ENCODE results near the gene LONRF2. TPM values are rescaled to one million over a fixed set of nuclear protein-coding genes. Genes with fewer than 3 reads are reported as not detected.

The LONRF2 gene
- total RNA-seq, 1 experiment from 2014 or later = 1.6 TPM

DNA sequence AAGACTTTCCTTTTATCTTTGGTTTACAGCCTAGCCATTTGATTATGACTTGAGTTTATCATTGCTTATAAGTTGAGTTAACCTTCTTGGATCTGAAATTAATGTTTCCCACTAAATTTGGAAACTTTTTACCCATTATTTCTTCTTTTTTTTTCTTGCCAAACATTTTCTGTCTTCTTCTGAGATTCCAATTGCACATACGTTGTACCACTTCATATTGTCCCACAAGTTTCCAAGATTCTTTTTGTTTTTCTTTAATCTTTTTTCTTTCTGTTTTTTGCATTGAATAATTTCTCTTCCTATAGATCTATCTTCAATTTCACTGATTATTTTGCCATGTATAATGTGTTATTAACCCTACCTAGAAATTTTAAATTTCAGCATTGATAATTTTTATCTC, 18.6 kb downstream of the LONRF2 start:
- Histone ChIP-seq H3K9me2 (ENCODE audit: insufficient read depth) (no peaks in the 10 kb centered on the region), H3K4me1 (ENCODE audit: control insufficient read depth in 1 of 2, insufficient read depth in 2 of 2, low read length in 2 of 2) (no peaks in the 10 kb centered on the region), H2AFZ (ENCODE audit: low read depth, low read length, poor library complexity, severe bottlenecking) (no peak overlapping the region), H3K36me3 (ENCODE audit: control insufficient read depth in 1 of 2, insufficient read depth in 2 of 2, low read length in 2 of 2) (no peaks in the 10 kb centered on the region), H3K79me2 (ENCODE audit: insufficient read depth, low read length) (no peaks in the 10 kb centered on the region), H3K27me3 (ENCODE audit: insufficient read depth, low read length) (no peaks in the 10 kb centered on the region), H3K4me2 (ENCODE audit: low read length) (no peak overlapping the region), H3K9ac (ENCODE audit: low read length) (no peak overlapping the region), H3K4me3 (replicated peaks in 1 of 2; ENCODE audit: low read depth in 1 of 2, low read length in 2 of 2) (no peak overlapping the region), H3K27ac (ENCODE audit: low read depth, low read length) (no peak overlapping the region), H3K9me3 (ENCODE audit: control insufficient read depth in 1 of 2, insufficient read depth in 1 of 2, low read depth in 1 of 2, low read length in 2 of 2) (no peaks in the 10 kb centered on the region), H4K20me1 (ENCODE audit: insufficient read depth) (no peaks in the 10 kb centered on the region)
- TF ChIP-seq RAD21 (IDR thresholded peaks at IDR 0.05; ENCODE audit: low read depth) (no peak), TCF7L2 (IDR thresholded peaks at IDR 0.05; ENCODE audit: borderline replicate concordance, extremely low read depth, insufficient read depth, insufficient read length) (no peak), YY1 (IDR thresholded peaks at IDR 0.05; ENCODE audit: extremely low read depth, insufficient replicate concordance, low read depth, low read length) (no peak), SIN3A (IDR thresholded peaks at IDR 0.05; ENCODE audit: low read depth) (no peak), SRF (IDR thresholded peaks at IDR 0.05; ENCODE audit: low read depth) (no peak), CEBPB (IDR thresholded peaks at IDR 0.05; ENCODE audit: low read depth) (no peak), EZH2phosphoT487 (IDR thresholded peaks at IDR 0.05; ENCODE audit: borderline replicate concordance) (no peak)
- ChIA-PET CTCF (no interaction called here), RAD21 (ENCODE audit: low non-redundant PET in 1 of 2, low total read pairs in 2 of 2, uncharacterized antibody in 2 of 2, unreplicated experiment in 2 of 2) (no interaction called here), POLR2A (no interaction called here)
- BruUV-seq (replicated peaks) = no TSS peak
- DNase-seq (ENCODE audit: low read depth, low spot score) = no peak
- intact Hi-C loops (cut with micrococcal nuclease) = no loop called here
- ATAC-seq = no peak

GRCh38 chr2:100302585-100302892, 19.8 kb downstream of the LONRF2 start:
- H4K20me1 ChIP-seq (ENCODE audit: insufficient read depth) = no peaks in the 10 kb centered on the region
- no peaks in the 10 kb centered on the region for H3K79me2 ChIP-seq (ENCODE audit: insufficient read depth, low read length)
- no peaks in the 10 kb centered on the region for H3K9me2 ChIP-seq (ENCODE audit: insufficient read depth)
- DNase-seq (ENCODE audit: low read depth, low spot score) = no peak
- H3K27me3 ChIP-seq (ENCODE audit: insufficient read depth, low read length) = no peaks in the 10 kb centered on the region
- RAD21 ChIA-PET (ENCODE audit: low non-redundant PET in 1 of 2, low total read pairs in 2 of 2, uncharacterized antibody in 2 of 2, unreplicated experiment in 2 of 2) = no interaction called here
- no peak overlapping the region for H3K4me2 ChIP-seq (ENCODE audit: low read length)
- no peaks in the 10 kb centered on the region for H3K36me3 ChIP-seq (ENCODE audit: control insufficient read depth in 1 of 2, insufficient read depth in 2 of 2, low read length in 2 of 2)
- CTCF ChIA-PET = no interaction called here
- no peak overlapping the region for H3K27ac ChIP-seq (ENCODE audit: low read depth, low read length)
- H3K4me1 ChIP-seq (ENCODE audit: control insufficient read depth in 1 of 2, insufficient read depth in 2 of 2, low read length in 2 of 2) = no peaks in the 10 kb centered on the region
- no peak overlapping the region for H3K4me3 ChIP-seq (replicated peaks in 1 of 2; ENCODE audit: low read depth in 1 of 2, low read length in 2 of 2)
- H2AFZ ChIP-seq (ENCODE audit: low read depth, low read length, poor library complexity, severe bottlenecking) = no peak overlapping the region
- no peak for ATAC-seq
- no peaks in the 10 kb centered on the region for H3K9me3 ChIP-seq (ENCODE audit: control insufficient read depth in 1 of 2, insufficient read depth in 1 of 2, low read depth in 1 of 2, low read length in 2 of 2)
- intact Hi-C loops (cut with micrococcal nuclease) = no loop called here
- no peak for TF ChIP-seq MAX (IDR thresholded peaks at IDR 0.05)
- no peak for TF ChIP-seq EZH2 (IDR thresholded peaks at IDR 0.05)
- no peak for TF ChIP-seq POLR2A (IDR thresholded peaks at IDR 0.05; ENCODE audit: borderline replicate concordance, extremely low read depth, insufficient read depth, insufficient read length)
- no peak for TF ChIP-seq SIN3A (IDR thresholded peaks at IDR 0.05; ENCODE audit: low read depth)
- TF ChIP-seq, protein P1, sequence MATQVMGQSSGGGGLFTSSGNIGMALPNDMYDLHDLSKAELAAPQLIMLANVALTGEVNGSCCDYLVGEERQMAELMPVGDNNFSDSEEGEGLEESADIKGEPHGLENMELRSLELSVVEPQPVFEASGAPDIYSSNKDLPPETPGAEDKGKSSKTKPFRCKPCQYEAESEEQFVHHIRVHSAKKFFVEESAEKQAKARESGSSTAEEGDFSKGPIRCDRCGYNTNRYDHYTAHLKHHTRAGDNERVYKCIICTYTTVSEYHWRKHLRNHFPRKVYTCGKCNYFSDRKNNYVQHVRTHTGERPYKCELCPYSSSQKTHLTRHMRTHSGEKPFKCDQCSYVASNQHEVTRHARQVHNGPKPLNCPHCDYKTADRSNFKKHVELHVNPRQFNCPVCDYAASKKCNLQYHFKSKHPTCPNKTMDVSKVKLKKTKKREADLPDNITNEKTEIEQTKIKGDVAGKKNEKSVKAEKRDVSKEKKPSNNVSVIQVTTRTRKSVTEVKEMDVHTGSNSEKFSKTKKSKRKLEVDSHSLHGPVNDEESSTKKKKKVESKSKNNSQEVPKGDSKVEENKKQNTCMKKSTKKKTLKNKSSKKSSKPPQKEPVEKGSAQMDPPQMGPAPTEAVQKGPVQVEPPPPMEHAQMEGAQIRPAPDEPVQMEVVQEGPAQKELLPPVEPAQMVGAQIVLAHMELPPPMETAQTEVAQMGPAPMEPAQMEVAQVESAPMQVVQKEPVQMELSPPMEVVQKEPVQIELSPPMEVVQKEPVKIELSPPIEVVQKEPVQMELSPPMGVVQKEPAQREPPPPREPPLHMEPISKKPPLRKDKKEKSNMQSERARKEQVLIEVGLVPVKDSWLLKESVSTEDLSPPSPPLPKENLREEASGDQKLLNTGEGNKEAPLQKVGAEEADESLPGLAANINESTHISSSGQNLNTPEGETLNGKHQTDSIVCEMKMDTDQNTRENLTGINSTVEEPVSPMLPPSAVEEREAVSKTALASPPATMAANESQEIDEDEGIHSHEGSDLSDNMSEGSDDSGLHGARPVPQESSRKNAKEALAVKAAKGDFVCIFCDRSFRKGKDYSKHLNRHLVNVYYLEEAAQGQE (IDR thresholded peaks at IDR 0.05; ENCODE audit: low read depth) = no peak
- TF ChIP-seq, protein P2, sequence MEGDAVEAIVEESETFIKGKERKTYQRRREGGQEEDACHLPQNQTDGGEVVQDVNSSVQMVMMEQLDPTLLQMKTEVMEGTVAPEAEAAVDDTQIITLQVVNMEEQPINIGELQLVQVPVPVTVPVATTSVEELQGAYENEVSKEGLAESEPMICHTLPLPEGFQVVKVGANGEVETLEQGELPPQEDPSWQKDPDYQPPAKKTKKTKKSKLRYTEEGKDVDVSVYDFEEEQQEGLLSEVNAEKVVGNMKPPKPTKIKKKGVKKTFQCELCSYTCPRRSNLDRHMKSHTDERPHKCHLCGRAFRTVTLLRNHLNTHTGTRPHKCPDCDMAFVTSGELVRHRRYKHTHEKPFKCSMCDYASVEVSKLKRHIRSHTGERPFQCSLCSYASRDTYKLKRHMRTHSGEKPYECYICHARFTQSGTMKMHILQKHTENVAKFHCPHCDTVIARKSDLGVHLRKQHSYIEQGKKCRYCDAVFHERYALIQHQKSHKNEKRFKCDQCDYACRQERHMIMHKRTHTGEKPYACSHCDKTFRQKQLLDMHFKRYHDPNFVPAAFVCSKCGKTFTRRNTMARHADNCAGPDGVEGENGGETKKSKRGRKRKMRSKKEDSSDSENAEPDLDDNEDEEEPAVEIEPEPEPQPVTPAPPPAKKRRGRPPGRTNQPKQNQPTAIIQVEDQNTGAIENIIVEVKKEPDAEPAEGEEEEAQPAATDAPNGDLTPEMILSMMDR (IDR thresholded peaks at IDR 0.05 in 2 of 3, conservative IDR thresholded peaks at IDR 0.05 in 1 of 3; ENCODE audit: borderline replicate concordance in 1 of 3, insufficient read depth in 1 of 3, low read depth in 2 of 3, low read length in 2 of 3) = no peak
- TF ChIP-seq YY1 (IDR thresholded peaks at IDR 0.05; ENCODE audit: extremely low read depth, insufficient replicate concordance, low read depth, low read length) = no peak
- no peak for TF ChIP-seq FOSL1 (IDR thresholded peaks at IDR 0.05; ENCODE audit: low read depth)
- no peak for TF ChIP-seq SRF (IDR thresholded peaks at IDR 0.05; ENCODE audit: low read depth)
- no peak for TF ChIP-seq RAD21 (IDR thresholded peaks at IDR 0.05; ENCODE audit: low read depth)
- POLR2A ChIA-PET = no interaction called here
- no TSS peak for BruUV-seq (replicated peaks)
- H3K9ac ChIP-seq (ENCODE audit: low read length) = no peak overlapping the region

Measured in HCT116 (cell line).